Large intestine (tissue), 3 donors: ENCODE data around the gene ECHDC3. TPM values are rescaled to one million over a fixed set of nuclear protein-coding genes. Genes with fewer than 3 reads are reported as not detected.
A peak's percentile ranks its signal among the peaks of the same experiment; 100 is the strongest.

Source experiments
- DNase-seq, 2 donors: peaks; one replicate each; pipeline versions ENCODE4 v3.0.0 to v3.0.0-alpha.2; 2013
- H3K27ac ChIP-seq: one replicate; pipeline ENCODE4 v1.5.1; 2013; ENCODE audit warnings: low read length
- H3K27me3 ChIP-seq: 2 replicates; pipeline ENCODE4 v1.6.1; 2013; ENCODE audit warnings: low read length; ENCODE audit not compliant: control insufficient read depth, insufficient read depth
- H3K36me3 ChIP-seq: 2 replicates; pipeline ENCODE4 v1.6.1; 2013; ENCODE audit warnings: low read length; ENCODE audit not compliant: control insufficient read depth, insufficient read depth
- H3K4me1 ChIP-seq: one replicate; pipeline ENCODE4 v1.6.1; 2013; ENCODE audit warnings: low read length; ENCODE audit not compliant: control insufficient read depth, insufficient read depth
- H3K4me3 ChIP-seq: one replicate; pipeline ENCODE4 v1.5.1; 2013; ENCODE audit warnings: low read length
- H3K9me3 ChIP-seq: one replicate; pipeline ENCODE4 v1.6.1; 2013; ENCODE audit warnings: mild to moderate bottlenecking, low read depth, low read length, moderate library complexity; ENCODE audit not compliant: control insufficient read depth
- WGBS: methylation state at CpG from one replicate; pipeline ENCODE4 v1.1.5; 2013; ENCODE audit warnings: low lambda C conversion rate; ENCODE audit not compliant: insufficient coverage; 5-methylcytosine and 5-hydroxymethylcytosine counted together
- polyA plus RNA-seq: library from polyadenylated mRNA; unstranded; fragments of 120-200 nt; gene quantifications from one replicate; pipeline ENCODE4 v1.2.1, GENCODE V29; 2013

ECHDC3 gene
- polyA plus RNA-seq, 1 donor: 9.6 TPM

DNA sequence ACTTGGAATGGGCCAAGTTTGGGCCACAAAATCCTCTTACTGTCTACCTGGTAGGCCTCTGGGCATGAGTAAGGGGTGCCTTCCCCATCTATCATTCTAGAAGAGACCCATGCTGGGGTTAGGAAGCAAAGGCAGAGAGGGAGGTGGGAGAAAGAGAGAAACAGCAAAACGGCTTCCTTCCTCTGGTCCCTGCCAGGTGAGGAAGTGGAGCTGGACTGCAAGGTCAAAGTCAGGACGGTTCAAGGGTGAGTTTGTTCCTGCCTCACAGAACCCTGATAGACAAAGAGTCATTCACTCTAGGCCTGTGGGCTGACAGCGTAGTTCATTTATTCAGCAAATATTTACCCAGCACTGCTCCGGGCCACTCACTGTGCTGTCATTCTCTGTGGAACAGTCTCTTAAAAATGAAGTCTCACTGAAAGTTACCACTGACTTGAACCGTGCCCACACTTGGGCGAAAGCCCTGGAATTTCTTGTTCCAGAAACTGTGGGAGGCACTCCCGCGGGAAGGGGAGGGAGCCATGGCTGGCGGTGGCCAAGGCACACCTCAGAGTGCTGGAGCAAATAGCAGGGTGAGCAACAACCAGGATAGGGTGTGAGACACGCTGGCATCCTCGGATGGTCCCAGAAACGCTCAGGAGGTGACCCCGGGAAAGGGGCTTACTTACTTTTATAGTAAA, 26.2 kb upstream of the ECHDC3 start:
- WGBS: no CpG with 5 or more reads among the region's 13 CpGs
- peak; percentile 60 to 81 for DNase-seq
- Histone ChIP-seq H3K36me3 (no peaks in the 10 kb centered on the region), H3K4me1 (peaks cover 13% of the 10 kb centered on the region), H3K27ac (no peak overlapping the region), H3K27me3 (no peaks in the 10 kb centered on the region), H3K4me3 (no peak overlapping the region), H3K9me3 (no peaks in the 10 kb centered on the region)

DNA sequence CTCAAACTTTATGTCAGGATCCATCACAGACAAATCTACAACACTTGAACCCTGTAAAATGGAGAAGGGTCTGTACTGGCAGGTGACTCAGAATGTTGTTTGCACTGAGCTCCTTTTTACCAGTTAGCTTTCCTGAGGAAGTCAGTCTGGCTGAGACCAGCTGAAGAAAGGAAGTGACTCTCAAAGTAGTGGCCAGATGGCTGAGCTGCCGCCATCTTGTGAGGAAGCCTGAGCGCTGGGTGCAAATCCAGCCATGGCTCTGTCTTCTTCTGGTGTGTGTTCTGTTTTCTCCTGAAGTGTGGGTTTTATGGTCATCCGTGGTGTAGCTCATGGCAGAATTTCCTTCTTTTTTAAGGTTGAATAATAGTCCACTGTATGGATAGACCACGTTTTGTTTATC, 25.5 kb upstream of the ECHDC3 start:
- Histone ChIP-seq H3K36me3 (no peaks in the 10 kb centered on the region), H3K27ac (no peak overlapping the region), H3K4me3 (no peak overlapping the region), H3K9me3 (no peaks in the 10 kb centered on the region), H3K27me3 (no peaks in the 10 kb centered on the region), H3K4me1 (peaks cover 13% of the 10 kb centered on the region)
- no peak for DNase-seq
- WGBS: 100% methylated on average over 1 of the region's 4 CpGs

DNA sequence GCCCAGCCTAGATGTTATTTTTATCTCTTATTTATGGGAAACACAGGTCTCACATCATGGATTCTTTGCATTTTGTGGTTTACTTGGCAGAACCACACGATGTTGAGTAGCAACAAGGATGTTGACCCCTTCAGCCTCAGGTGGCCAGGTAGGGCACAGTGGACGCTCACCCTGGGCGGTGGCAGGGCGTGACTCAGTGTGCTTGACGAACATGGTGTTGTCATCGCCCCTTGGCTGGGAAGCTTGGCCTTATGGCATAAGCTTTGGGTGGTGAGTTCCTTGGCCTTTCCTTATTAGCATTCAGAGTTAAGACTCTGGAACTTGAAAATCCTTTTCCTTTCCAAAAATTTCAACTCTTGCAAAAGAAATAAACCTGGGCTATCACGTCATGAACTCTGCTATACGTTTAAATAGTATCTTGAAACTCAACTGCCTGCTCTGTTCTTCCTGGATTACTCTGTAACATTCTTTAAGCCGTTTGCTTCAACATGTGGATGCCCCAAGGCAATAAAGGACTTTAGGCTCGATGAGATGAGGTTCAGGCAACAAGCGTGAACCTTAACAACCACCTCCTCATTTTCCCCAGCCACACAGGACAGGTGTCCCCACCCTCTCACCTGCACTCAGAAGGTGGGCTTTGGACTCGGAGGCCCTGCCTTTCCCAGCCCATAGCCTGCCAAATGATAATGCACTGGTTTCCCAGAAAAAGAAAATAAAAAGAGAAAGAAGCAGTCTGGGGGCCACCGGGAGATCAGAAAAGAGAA, 22.5 kb upstream of the ECHDC3 start:
- H3K36me3 ChIP-seq: no peaks in the 10 kb centered on the region
- peaks cover 13% of the 10 kb centered on the region for H3K4me1 ChIP-seq
- no peaks in the 10 kb centered on the region for H3K27me3 ChIP-seq
- H3K9me3 ChIP-seq: no peaks in the 10 kb centered on the region
- DNase-seq: peak; percentile 53 to 71
- H3K4me3 ChIP-seq: no peak overlapping the region
- no peak overlapping the region for H3K27ac ChIP-seq
- WGBS: no CpG with 5 or more reads among the region's 13 CpGs

DNA sequence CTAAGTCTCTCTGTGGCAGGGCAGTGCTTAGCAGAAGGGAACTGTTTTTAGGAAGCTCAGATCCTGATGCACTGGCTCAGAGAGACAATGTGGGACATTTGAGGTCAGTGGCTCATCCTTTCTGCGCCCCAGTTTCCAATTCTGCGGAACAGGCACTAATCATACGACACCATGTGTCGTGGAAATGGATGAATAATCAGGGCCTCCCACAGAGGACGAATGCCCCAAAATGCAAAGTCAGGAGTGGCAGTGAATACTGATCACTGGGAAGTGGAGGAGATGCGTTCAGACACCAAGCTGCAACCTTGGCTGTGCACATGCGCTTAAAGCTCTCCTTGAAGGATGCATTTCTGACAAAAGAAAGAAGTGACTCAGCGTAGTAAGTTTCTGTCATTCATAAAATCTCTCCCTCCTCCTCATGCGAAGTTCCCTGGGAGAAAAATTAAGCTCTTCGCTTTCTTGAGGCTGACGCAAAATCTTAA, 21.9 kb upstream of the ECHDC3 start:
- WGBS: no CpG with 5 or more reads among the region's 11 CpGs
- Histone ChIP-seq H3K36me3 (no peaks in the 10 kb centered on the region), H3K27me3 (no peaks in the 10 kb centered on the region), H3K27ac (no peak overlapping the region), H3K4me1 (peaks cover 13% of the 10 kb centered on the region), H3K9me3 (no peaks in the 10 kb centered on the region), H3K4me3 (no peak overlapping the region)
- no peak for DNase-seq

DNA sequence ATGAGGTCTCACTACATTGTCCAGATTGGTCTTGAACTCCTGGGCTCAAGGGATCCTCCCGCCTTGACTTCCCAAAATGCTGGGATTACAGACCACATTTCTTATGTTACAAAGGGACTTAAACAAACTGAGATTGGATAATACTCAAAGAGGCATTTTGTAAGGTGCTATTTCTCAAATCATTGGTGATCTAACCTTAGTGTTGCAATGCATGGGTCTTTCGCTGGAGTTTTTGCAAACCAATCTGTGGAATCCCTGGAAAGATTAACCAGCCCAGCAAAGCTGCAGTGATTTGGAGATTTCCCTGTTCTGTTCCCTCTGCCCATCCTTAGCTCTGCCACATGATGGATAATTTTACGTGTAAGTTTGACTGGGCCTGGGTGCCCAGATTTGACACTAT, 20.4 kb upstream of the ECHDC3 start:
- Histone ChIP-seq H3K4me3 (no peak overlapping the region), H3K4me1 (peaks cover 5% of the 10 kb centered on the region), H3K27me3 (no peaks in the 10 kb centered on the region), H3K9me3 (no peaks in the 10 kb centered on the region), H3K36me3 (no peaks in the 10 kb centered on the region), H3K27ac (no peak overlapping the region)
- WGBS: no CpG with 5 or more reads among the region's 3 CpGs
- DNase-seq: no peak

DNA sequence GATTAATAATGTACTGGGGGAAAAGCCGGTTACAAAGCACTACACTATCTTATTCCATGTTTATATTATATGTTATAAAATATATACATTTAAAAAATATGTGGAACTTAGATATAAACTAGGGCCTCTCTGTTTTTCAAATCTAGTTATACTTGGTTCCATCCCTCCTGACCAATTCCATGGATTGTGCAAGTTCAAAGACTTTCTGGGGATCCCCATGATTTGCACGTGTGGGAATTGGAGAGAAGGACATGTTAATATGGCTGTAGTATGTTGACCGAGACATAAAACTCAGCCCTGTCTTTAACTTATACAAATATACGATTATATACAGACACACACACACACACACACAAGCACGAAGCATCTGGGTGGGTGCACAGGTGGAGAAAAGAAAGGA, 18.8 kb upstream of the ECHDC3 start:
- Histone ChIP-seq H3K9me3 (no peaks in the 10 kb centered on the region), H3K4me3 (no peak overlapping the region), H3K4me1 (peaks cover 5% of the 10 kb centered on the region), H3K36me3 (no peaks in the 10 kb centered on the region), H3K27me3 (no peaks in the 10 kb centered on the region), H3K27ac (no peak overlapping the region)
- no peak for DNase-seq
- WGBS: no CpG with 5 or more reads among the region's 5 CpGs

DNA sequence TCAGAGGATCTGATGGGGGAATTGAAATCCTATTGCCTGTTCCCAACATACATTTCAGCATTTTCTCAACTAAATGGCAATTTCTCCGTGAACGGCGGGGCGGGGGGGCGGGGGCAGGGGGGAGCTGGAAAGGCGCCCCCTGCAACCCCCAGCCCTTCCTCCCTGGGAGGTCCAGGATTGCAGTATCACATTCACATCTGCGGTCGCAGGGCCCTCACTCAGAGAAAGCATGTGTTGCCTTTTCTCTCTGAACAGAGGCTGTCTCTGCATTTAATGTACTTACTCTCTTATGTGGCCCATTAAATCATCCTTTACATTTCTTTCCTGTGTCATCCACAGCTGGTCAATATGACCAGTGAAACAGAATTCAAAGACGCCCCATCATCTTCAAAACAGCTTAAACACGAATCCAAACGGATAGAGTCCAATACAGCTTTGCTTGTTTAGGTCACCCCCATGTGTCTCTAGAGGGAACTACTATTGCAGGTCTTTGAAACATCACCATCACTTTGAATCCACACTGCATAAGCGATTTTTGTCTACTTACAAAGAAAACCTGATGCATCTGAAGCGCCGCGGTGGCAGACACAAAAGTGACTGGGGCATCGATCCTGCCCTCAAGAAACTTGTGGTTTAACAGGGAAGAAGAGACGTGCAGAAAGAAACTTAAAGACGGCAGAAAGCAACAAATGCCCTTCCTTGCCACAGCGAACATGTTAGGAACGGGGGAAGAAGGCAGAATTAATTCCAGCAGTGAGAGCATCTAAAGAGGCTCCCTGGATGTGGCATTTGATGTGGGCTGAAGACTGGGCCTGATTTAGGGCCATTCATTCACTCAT, 17.0 kb upstream of the ECHDC3 start:
- no peaks in the 10 kb centered on the region for H3K27me3 ChIP-seq
- 80% methylated on average over 2 of the region's 20 CpGs for WGBS
- no peak overlapping the region for H3K4me3 ChIP-seq
- no peaks in the 10 kb centered on the region for H3K4me1 ChIP-seq
- H3K36me3 ChIP-seq: no peaks in the 10 kb centered on the region
- DNase-seq: peak in 1 of 2 donors; percentile 44
- H3K27ac ChIP-seq: no peak overlapping the region
- peaks cover 5% of the 10 kb centered on the region for H3K9me3 ChIP-seq

DNA sequence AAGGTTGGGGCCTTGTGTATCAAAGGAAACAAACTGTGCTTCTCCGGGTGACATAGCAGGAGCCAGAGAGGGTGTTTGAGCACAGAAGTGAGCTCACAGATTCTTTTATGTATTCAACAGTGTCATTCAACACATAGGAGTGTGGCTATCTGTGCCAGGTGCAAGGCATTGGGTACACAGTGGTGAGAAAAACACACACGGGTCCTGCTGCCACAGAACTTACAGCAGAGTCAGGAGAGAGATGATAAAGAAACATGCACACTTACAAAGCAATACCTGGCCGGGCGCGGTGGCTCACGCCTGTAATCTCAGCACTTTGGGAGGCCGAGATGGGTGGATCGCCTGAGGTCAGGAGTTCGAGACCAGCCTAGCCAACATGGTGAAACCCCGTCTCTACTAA, 16.3 kb upstream of the ECHDC3 start:
- Histone ChIP-seq H3K4me3 (no peak overlapping the region), H3K4me1 (no peaks in the 10 kb centered on the region), H3K36me3 (no peaks in the 10 kb centered on the region), H3K9me3 (peaks cover 9% of the 10 kb centered on the region), H3K27me3 (no peaks in the 10 kb centered on the region), H3K27ac (no peak overlapping the region)
- DNase-seq: no peak
- WGBS: no CpG with 5 or more reads among the region's 10 CpGs

DNA sequence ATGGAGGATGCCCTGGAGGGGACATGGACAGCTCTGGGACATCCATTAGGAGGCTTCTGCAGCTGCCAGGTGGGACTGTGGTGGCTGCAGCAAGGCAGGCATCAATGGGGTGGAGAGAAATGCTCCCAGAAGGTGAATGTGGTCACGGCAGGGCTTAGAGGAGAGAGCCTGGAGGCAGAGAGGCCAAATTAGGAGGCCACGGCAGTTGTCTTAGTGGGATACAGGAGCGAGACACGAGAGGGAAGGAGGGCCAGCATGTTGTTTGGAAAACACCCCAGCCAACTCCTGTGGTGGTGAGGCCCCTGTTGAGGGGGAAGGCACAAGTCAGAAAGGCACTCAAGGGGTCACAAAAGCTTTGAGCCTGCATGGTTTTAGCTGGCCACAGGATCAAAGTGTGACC, 14.6 kb upstream of the ECHDC3 start:
- no peak overlapping the region for H3K27ac ChIP-seq
- no peaks in the 10 kb centered on the region for H3K27me3 ChIP-seq
- no peaks in the 10 kb centered on the region for H3K36me3 ChIP-seq
- H3K4me3 ChIP-seq: no peak overlapping the region
- H3K9me3 ChIP-seq: peaks cover 10% of the 10 kb centered on the region
- no CpG with 5 or more reads among the region's 4 CpGs for WGBS
- no peaks in the 10 kb centered on the region for H3K4me1 ChIP-seq
- no peak for DNase-seq

DNA sequence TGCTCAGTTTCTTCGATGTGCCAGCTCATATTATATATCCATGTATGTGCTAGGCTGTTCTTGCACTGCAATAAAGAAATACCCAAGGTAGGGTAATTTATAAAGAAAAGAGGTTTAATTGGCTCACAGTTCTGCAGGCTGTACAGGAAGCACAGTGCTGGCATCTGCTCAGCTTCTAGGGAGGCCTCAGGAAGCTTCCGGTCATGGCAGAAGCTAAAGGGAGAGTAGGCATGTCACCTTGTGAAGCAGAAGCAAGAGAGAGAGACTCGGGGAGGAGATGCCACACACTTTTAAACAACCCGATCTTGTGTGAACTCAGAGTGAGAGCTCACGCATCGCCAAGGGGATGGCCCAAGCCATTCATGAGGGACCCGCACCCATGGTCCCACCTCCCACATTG, 13.8 kb upstream of the ECHDC3 start:
- 100% methylated on average over 1 of the region's 7 CpGs for WGBS
- Histone ChIP-seq H3K36me3 (no peaks in the 10 kb centered on the region), H3K9me3 (peaks cover 10% of the 10 kb centered on the region), H3K27ac (no peak overlapping the region), H3K27me3 (no peaks in the 10 kb centered on the region), H3K4me3 (no peak overlapping the region), H3K4me1 (no peaks in the 10 kb centered on the region)
- DNase-seq: no peak
